Body of pancreas (tissue), 4 donors: Measurements from ENCODE around the gene CAPN12. TPM values are rescaled to one million over a fixed set of nuclear protein-coding genes. Genes with fewer than 3 reads are reported as not detected.
A peak's percentile ranks its signal among the peaks of the same experiment; 100 is the strongest.
"Not testable (repeated sequence)": the region's sequence is repeated elsewhere in the genome, so short reads cannot be mapped to it uniquely, and the experiment has no call there.

ENCODE experiments used
- ATAC-seq: fragments of 150-250 bp; one replicate; pipeline ENCODE4 v1.9.1; 2016
- DNase-seq, 4 donors: peaks; one replicate each; pipeline ENCODE4 v3.0.0-alpha.2; 2019
- H3K27ac ChIP-seq, 4 donors: fragments of 200-600 bp; sonication (generic); 1 replicate in 3 of 4; 2 replicates in 1 of 4; pipeline versions ENCODE4 v1.5.1 to v1.6.1; 2016 to 2019; ENCODE audit warnings: mild to moderate bottlenecking in 1 of 4, mixed read lengths in 1 of 4, moderate library complexity in 1 of 4
- H3K27me3 ChIP-seq, 2 donors: fragments of 200-600 bp; sonication (generic); one replicate each; pipeline ENCODE4 v1.6.0; 2016; ENCODE audit warnings: mild to moderate bottlenecking in 1 of 2
- H3K36me3 ChIP-seq, 2 donors: fragments of 200-600 bp; sonication (generic); replicated peaks in 1 of 2; 2 replicates each; pipeline ENCODE4 v1.5.1; 2016; ENCODE audit warnings: low read depth in 2 of 2; ENCODE audit not compliant: insufficient read depth in 1 of 2
- H3K4me1 ChIP-seq: fragments of 200-600 bp; sonication (generic); one replicate; pipeline ENCODE4 v1.6.0; 2016
- H3K4me3 ChIP-seq, 2 donors: fragments of 200-600 bp; sonication (generic); 1 replicate in 1 of 2; 2 replicates in 1 of 2; pipeline ENCODE4 v1.5.1; 2016 to 2019
- H3K9me3 ChIP-seq, 3 donors: fragments of 200-600 bp; sonication (generic); 1 replicate in 2 of 3; 2 replicates in 1 of 3; pipeline ENCODE4 v1.5.1; 2016
- CTCF ChIP-seq, 7 experiments: fragments of 450-650 bp in 4 of 7; fragments of 200-600 bp in 3 of 7; sonication (generic) in 3 of 7; IDR thresholded peaks; one replicate each; pipeline ENCODE4 v1.5.1; 2016 to 2019; ENCODE audit warnings: antibody characterized with exemption in 7 of 7
- POLR2A ChIP-seq, 3 donors: fragments of 450-650 bp; IDR thresholded peaks; one replicate each; pipeline ENCODE4 v1.6.1; 2016; ENCODE audit warnings: antibody characterized with exemption in 3 of 3, mild to moderate bottlenecking in 2 of 3
- WGBS, 2 donors: methylation state at CpG; one replicate each; pipeline ENCODE4 v1.1.5; 2017; 5-methylcytosine and 5-hydroxymethylcytosine counted together
- intact Hi-C: fragments of 100-400 bp; cut with DNase I; formaldehyde crosslinking; loops from one replicate; pipeline ENCODE4 v1.15.1; 2023
- total RNA-seq, 2 donors: library from RNA; depleted of rRNA; stranded (reverse); fragments of >200 nt; gene quantifications; one replicate each; pipeline ENCODE4 v1.1.0, GENCODE V29; 2016

CAPN12 gene
- total RNA-seq, 2 donors from 2014 or later = 9.9 to 11.4 TPM

- Histone ChIP-seq H3K27ac (no peak within 1 kb of the TSS), H3K9me3 (no peaks in the 10 kb centered on the region), H3K36me3 (no peaks in the 10 kb centered on the region), H3K4me3 (no peak within 1 kb of the TSS), H3K4me1 (peaks cover 4% of the 10 kb centered on the region), H3K27me3 (no peaks in the 10 kb centered on the region)
- TF ChIP-seq CTCF (IDR thresholded peaks at IDR 0.05) (no peak), POLR2A (IDR thresholded peaks at IDR 0.05) (no peak)
- 59 to 85% methylated on average over 4 to 11 of the region's 14 CpGs for WGBS, 2 donors
- intact Hi-C loops = no loop called here
- no peak for ATAC-seq
- no peak for DNase-seq
Measured at GRCh38 chr19:38773469-38774177, 29.3 kb upstream of the CAPN12 start, which contains the start of gene LGALS7. LGALS7 (minus strand) TSS chr19:38773517; CDS start chr19:38773492, 25 bp downstream.

GRCh38 chr19:38771569-38771968, 27.3 kb upstream of the CAPN12 start:
- H3K4me3 ChIP-seq, intact Hi-C loops, ATAC-seq, H3K27me3 ChIP-seq, H3K4me1 ChIP-seq, H3K27ac ChIP-seq, H3K9me3 ChIP-seq, DNase-seq, H3K36me3 ChIP-seq: not testable (repeated sequence)
- WGBS, 2 donors = no CpG with 5 or more reads among the region's 30 CpGs

GRCh38 chr19:38770949-38771275, 26.6 kb upstream of the CAPN12 start:
- H3K27me3 ChIP-seq, intact Hi-C loops, DNase-seq, H3K4me3 ChIP-seq, H3K4me1 ChIP-seq, H3K36me3 ChIP-seq, H3K27ac ChIP-seq, H3K9me3 ChIP-seq: not testable (repeated sequence)
- WGBS, 2 donors = 44% methylated on average over 1 of the region's 22 CpGs; no CpG with 5 or more reads in 1 of the 2 donors
- ATAC-seq = peak; percentile 93

- H3K9me3 ChIP-seq, DNase-seq, H3K27me3 ChIP-seq, H3K4me3 ChIP-seq, H3K27ac ChIP-seq, intact Hi-C loops, H3K36me3 ChIP-seq, H3K4me1 ChIP-seq: not testable (repeated sequence)
- 20% methylated on average over 2 of the region's 58 CpGs; no CpG with 5 or more reads in 1 of the 2 donors for WGBS, 2 donors
- peak; percentile 20 for ATAC-seq
Measured at GRCh38 chr19:38770228-38770948, 26.1 kb upstream of the CAPN12 start.

GRCh38 chr19:38769635-38770211, 25.4 kb upstream of the CAPN12 start:
- Histone ChIP-seq H3K4me3 (no peak overlapping the region), H3K27me3 (no peaks in the 10 kb centered on the region), H3K4me1 (peaks cover 4% of the 10 kb centered on the region), H3K27ac (peak overlapping the region in 1 of 4 donors; percentile 46), H3K36me3 (no peaks in the 10 kb centered on the region), H3K9me3 (no peaks in the 10 kb centered on the region)
- WGBS, 2 donors = 26 to 67% methylated on average over 7 to 42 of the region's 42 CpGs
- DNase-seq = peak; percentile 62 to 84 (median 81)
- intact Hi-C loops = no loop called here
- ATAC-seq = peak; percentile 67
- TF ChIP-seq CTCF (IDR thresholded peaks at IDR 0.05) (peak in 6 of 7 experiments; percentile 47 to 87 (median 74)), POLR2A (IDR thresholded peaks at IDR 0.05) (peak in 1 of 3 donors; percentile 27)

- Histone ChIP-seq H3K9me3 (no peaks in the 10 kb centered on the region), H3K27ac (no peak overlapping the region), H3K4me1 (peaks cover 9% of the 10 kb centered on the region), H3K36me3 (no peaks in the 10 kb centered on the region), H3K4me3 (no peak overlapping the region), H3K27me3 (no peaks in the 10 kb centered on the region)
- intact Hi-C loops = no loop called here
- DNase-seq = no peak
- WGBS, 2 donors = 80 to 83% methylated on average over 10 of the region's 10 CpGs
- no peak for ATAC-seq
- TF ChIP-seq POLR2A (IDR thresholded peaks at IDR 0.05) = no peak
- TF ChIP-seq CTCF (IDR thresholded peaks at IDR 0.05) = no peak
Measured at GRCh38 chr19:38766276-38767047, 22.2 kb upstream of the CAPN12 start.
